H1 (cell line): Measurements from ENCODE around the gene NOS1AP. TPM values are rescaled to one million over a fixed set of nuclear protein-coding genes. Genes with fewer than 3 reads are reported as not detected.

ENCODE experiments used
- BRCA1 ChIP-seq: IDR thresholded peaks from 2 replicates; pipeline ENCODE4 v1.6.1; 2012; ENCODE audit warnings: low read depth, low read length, improper control_type of control experiment
- GTF2F1 ChIP-seq: IDR thresholded peaks from 2 replicates; pipeline ENCODE4 v1.6.1; 2012; ENCODE audit warnings: low read depth, low read length, improper control_type of control experiment, borderline replicate concordance
- HDAC2 ChIP-seq, 2 experiments: fragments of 300-600 bp in 1 of 2; sonication (generic) in 1 of 2; IDR thresholded peaks; 2 replicates each; pipeline ENCODE4 v1.6.1; 2011 to 2012; ENCODE audit warnings: low read depth in 2 of 2, low read length in 2 of 2, mild to moderate bottlenecking in 2 of 2, moderate library complexity in 2 of 2, borderline replicate concordance in 1 of 2, inconsistent platforms in 1 of 2
- NRF1 ChIP-seq: IDR thresholded peaks from 2 replicates; pipeline ENCODE4 v1.6.1; 2011; ENCODE audit warnings: mild to moderate bottlenecking, low read depth, low read length, improper control_type of control experiment
- RAD21 ChIP-seq, 2 experiments: IDR thresholded peaks in 1 of 2; conservative IDR thresholded peaks in 1 of 2; 2 replicates each; pipeline ENCODE4 v1.6.1; 2011; ENCODE audit warnings: low read depth in 2 of 2, low read length in 2 of 2, improper control_type of control experiment in 1 of 2, inconsistent platforms in 1 of 2, mild to moderate bottlenecking in 1 of 2, moderate library complexity in 1 of 2
- SIX5 ChIP-seq: IDR thresholded peaks from 2 replicates; pipeline ENCODE4 v1.6.1; 2011; ENCODE audit warnings: mild to moderate bottlenecking, low read depth, low read length
- SUZ12 ChIP-seq: fragments of 200-600 bp; sonication (generic); IDR thresholded peaks from 2 replicates; pipeline ENCODE4 v1.6.1; 2012; ENCODE audit warnings: mild to moderate bottlenecking, inconsistent platforms, low read length, moderate library complexity, mixed read lengths
- polyA plus RNA-seq, 7 experiments: library from polyadenylated mRNA; depleted of rRNA in 3 of 7; stranded (reverse) in 5 of 7; unstranded in 2 of 7; fragments of >200 nt in 5 of 7; fragments of 200-250 nt in 2 of 7; gene quantifications; 1 replicate in 5 of 7; 2 replicates in 1 of 7; 4 replicates in 1 of 7; pipeline versions ENCODE4 v1.2.1 to v1.2.3, GENCODE V29; 2011 to 2013; ENCODE audit warnings: missing spikeins in 2 of 7, mixed read lengths in 2 of 7
- total RNA-seq: library from RNA; stranded (reverse); fragmentation: NEBNext Ultra II Directional; extraction: Animal tissue kit (Norgen Biotek cat#: 25700); gene quantifications from 2 replicates; pipeline ENCODE4 v1.2.1, GENCODE V29; 2021
- TF ChIP-seq, protein P1 (sequence below): fragments of 300-600 bp; sonication (generic); IDR thresholded peaks from 2 replicates; pipeline ENCODE4 v1.7.1; 2012; ENCODE audit warnings: low read length, moderate library complexity, mild to moderate bottlenecking, inconsistent platforms; ENCODE audit not compliant: insufficient replicate concordance

Gene NOS1AP
- total and polyA plus RNA-seq, 2 of the 8 experiments (the other 6 are each of a cell fraction or from before 2014, with no cell fraction given) = 2.4 to 12.1 TPM

DNA sequence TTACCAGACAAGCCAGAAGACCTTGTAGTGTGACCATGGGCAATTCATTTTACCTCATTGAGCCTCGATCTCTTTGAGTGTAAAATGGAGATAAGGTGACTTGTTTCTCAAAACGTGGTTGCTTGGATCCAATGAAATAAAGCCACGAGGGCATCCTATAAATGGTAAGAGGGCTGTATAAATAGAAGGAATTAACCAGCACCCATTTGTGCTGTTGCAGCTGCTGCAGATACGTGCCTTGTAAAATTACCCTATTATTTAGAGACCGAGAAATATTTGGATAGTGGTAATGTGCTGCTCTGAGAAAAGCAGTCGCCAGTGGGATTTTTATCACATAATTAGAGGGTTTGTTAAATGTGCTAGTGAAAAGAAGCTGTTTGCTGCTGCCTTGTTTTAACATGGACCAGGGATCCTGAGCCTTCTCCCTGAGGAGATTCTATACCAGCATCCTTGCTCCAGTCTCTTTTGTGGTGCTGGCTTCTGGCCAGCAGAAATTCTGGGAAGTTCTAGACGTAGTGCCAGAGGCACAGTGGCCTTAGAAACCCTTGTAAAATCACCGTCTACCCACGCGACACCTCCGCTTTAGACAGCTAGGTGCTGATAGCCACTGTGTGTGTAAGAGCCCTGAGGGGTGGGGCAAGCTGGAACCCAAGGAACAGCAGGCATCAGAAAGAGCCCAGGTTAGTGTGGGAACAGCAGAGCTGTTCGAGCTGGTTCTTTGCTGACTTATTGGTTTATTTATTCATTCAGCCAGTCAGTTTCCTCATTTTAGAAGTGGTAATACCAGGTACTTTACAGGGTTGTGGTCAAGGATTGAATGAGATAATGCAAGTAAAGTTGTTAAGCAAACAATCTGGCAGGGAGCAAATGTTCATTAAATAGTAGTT, 137.5 kb downstream of the NOS1AP start (continued):
- TF ChIP-seq RAD21 (IDR thresholded peaks at IDR 0.05 in 1 of 2, conservative IDR thresholded peaks at IDR 0.05 in 1 of 2; ENCODE audit: low read depth in 2 of 2, low read length in 2 of 2) = no peak; a peak in 1 of 4 replicates
- no peak for TF ChIP-seq SIX5
- no peak for TF ChIP-seq SUZ12
- no peak for TF ChIP-seq BRCA1
- no peak for TF ChIP-seq HDAC2 (IDR thresholded peaks at IDR 0.05; ENCODE audit: borderline replicate concordance in 1 of 2, low read depth in 2 of 2, low read length in 2 of 2)
- no peak for TF ChIP-seq GTF2F1
- TF ChIP-seq, protein P1, sequence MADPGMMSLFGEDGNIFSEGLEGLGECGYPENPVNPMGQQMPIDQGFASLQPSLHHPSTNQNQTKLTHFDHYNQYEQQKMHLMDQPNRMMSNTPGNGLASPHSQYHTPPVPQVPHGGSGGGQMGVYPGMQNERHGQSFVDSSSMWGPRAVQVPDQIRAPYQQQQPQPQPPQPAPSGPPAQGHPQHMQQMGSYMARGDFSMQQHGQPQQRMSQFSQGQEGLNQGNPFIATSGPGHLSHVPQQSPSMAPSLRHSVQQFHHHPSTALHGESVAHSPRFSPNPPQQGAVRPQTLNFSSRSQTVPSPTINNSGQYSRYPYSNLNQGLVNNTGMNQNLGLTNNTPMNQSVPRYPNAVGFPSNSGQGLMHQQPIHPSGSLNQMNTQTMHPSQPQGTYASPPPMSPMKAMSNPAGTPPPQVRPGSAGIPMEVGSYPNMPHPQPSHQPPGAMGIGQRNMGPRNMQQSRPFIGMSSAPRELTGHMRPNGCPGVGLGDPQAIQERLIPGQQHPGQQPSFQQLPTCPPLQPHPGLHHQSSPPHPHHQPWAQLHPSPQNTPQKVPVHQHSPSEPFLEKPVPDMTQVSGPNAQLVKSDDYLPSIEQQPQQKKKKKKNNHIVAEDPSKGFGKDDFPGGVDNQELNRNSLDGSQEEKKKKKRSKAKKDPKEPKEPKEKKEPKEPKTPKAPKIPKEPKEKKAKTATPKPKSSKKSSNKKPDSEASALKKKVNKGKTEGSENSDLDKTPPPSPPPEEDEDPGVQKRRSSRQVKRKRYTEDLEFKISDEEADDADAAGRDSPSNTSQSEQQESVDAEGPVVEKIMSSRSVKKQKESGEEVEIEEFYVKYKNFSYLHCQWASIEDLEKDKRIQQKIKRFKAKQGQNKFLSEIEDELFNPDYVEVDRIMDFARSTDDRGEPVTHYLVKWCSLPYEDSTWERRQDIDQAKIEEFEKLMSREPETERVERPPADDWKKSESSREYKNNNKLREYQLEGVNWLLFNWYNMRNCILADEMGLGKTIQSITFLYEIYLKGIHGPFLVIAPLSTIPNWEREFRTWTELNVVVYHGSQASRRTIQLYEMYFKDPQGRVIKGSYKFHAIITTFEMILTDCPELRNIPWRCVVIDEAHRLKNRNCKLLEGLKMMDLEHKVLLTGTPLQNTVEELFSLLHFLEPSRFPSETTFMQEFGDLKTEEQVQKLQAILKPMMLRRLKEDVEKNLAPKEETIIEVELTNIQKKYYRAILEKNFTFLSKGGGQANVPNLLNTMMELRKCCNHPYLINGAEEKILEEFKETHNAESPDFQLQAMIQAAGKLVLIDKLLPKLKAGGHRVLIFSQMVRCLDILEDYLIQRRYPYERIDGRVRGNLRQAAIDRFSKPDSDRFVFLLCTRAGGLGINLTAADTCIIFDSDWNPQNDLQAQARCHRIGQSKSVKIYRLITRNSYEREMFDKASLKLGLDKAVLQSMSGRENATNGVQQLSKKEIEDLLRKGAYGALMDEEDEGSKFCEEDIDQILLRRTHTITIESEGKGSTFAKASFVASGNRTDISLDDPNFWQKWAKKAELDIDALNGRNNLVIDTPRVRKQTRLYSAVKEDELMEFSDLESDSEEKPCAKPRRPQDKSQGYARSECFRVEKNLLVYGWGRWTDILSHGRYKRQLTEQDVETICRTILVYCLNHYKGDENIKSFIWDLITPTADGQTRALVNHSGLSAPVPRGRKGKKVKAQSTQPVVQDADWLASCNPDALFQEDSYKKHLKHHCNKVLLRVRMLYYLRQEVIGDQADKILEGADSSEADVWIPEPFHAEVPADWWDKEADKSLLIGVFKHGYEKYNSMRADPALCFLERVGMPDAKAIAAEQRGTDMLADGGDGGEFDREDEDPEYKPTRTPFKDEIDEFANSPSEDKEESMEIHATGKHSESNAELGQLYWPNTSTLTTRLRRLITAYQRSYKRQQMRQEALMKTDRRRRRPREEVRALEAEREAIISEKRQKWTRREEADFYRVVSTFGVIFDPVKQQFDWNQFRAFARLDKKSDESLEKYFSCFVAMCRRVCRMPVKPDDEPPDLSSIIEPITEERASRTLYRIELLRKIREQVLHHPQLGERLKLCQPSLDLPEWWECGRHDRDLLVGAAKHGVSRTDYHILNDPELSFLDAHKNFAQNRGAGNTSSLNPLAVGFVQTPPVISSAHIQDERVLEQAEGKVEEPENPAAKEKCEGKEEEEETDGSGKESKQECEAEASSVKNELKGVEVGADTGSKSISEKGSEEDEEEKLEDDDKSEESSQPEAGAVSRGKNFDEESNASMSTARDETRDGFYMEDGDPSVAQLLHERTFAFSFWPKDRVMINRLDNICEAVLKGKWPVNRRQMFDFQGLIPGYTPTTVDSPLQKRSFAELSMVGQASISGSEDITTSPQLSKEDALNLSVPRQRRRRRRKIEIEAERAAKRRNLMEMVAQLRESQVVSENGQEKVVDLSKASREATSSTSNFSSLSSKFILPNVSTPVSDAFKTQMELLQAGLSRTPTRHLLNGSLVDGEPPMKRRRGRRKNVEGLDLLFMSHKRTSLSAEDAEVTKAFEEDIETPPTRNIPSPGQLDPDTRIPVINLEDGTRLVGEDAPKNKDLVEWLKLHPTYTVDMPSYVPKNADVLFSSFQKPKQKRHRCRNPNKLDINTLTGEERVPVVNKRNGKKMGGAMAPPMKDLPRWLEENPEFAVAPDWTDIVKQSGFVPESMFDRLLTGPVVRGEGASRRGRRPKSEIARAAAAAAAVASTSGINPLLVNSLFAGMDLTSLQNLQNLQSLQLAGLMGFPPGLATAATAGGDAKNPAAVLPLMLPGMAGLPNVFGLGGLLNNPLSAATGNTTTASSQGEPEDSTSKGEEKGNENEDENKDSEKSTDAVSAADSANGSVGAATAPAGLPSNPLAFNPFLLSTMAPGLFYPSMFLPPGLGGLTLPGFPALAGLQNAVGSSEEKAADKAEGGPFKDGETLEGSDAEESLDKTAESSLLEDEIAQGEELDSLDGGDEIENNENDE = no peak
- TF ChIP-seq NRF1 = no peak
